22Rv1 (cell line): Measurements from ENCODE around the gene ZDHHC24.

Experiments
- ZFX ChIP-seq: fragments of 450-650 bp; IDR thresholded peaks from 2 replicates; pipeline ENCODE4 v1.6.1; 2017; ENCODE audit warnings: antibody characterized with exemption, borderline replicate concordance
- TF ChIP-seq, protein P1 (sequence below): fragments of 450-650 bp; IDR thresholded peaks from 2 replicates; pipeline ENCODE4 v1.5.1; 2017; ENCODE audit warnings: mild to moderate bottlenecking

DNA sequence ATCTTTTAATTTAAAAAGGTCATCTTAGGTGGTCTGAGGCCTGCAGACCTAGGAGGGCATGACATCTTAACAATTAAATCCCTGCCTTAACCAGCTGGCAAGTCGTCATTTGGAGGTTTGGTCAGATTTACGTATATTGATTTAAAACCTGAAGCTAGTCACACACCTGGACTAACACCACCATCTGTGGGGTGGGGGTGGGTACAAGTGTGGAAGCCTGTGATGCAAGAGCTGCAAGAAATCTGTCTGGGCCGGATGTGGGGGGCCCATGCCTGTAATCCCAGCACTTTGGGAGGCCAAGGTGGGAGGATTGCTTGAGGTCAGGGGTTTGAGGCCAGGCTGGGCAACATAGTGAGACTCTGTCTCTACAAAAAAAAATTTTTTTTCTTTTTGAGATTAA lies 35.4 kb upstream of the ZDHHC24 start:
- TF ChIP-seq, protein P1, sequence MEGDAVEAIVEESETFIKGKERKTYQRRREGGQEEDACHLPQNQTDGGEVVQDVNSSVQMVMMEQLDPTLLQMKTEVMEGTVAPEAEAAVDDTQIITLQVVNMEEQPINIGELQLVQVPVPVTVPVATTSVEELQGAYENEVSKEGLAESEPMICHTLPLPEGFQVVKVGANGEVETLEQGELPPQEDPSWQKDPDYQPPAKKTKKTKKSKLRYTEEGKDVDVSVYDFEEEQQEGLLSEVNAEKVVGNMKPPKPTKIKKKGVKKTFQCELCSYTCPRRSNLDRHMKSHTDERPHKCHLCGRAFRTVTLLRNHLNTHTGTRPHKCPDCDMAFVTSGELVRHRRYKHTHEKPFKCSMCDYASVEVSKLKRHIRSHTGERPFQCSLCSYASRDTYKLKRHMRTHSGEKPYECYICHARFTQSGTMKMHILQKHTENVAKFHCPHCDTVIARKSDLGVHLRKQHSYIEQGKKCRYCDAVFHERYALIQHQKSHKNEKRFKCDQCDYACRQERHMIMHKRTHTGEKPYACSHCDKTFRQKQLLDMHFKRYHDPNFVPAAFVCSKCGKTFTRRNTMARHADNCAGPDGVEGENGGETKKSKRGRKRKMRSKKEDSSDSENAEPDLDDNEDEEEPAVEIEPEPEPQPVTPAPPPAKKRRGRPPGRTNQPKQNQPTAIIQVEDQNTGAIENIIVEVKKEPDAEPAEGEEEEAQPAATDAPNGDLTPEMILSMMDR: no peak
- TF ChIP-seq ZFX: no peak
